Endothelial cell of umbilical vein (primary cell): ENCODE data around the gene MARCKSL1. TPM values are rescaled to one million over a fixed set of nuclear protein-coding genes. Genes with fewer than 3 reads are reported as not detected.

Experiments used
- BruUV-seq: library from RNA; stranded (reverse); fragments of 400-500 nt; replicated peaks from 2 replicates; lab custom pipeline; 2021; lab: Mats Ljungman, UMichigan
- CTCF ChIA-PET: fragments of 300-600, 350-600 bp; sonication (Branson Sonifier 250); formaldehyde crosslinking; loops from one replicate; lab custom pipeline; 2021; ENCODE audit warnings: antibody characterized with exemption, inconsistent platforms; lab: Charles Lee
- POLR2A ChIA-PET: fragments of 300-600, 350-600 bp; sonication (Branson Sonifier 250); formaldehyde crosslinking; loops from one replicate; lab custom pipeline; 2021; ENCODE audit warnings: antibody characterized with exemption, inconsistent platforms; lab: Charles Lee
- DNase-seq: peaks from one replicate; pipeline ENCODE4 v3.0.0-alpha.2; 2011; ENCODE audit warnings: low read depth, low spot score
- FAIRE-seq: peaks from 2 replicates; lab custom pipeline; 2011; peaks lifted over from hg19 to GRCh38; lab: Jason Lieb, UNC
- H2AFZ ChIP-seq: 2 replicates; pipeline ENCODE4 v1.6.0; 2012; ENCODE audit warnings: low read depth, low read length, control low read depth, inconsistent platforms
- H3K27ac ChIP-seq: 2 replicates; pipeline ENCODE4 v1.5.1; 2011; ENCODE audit warnings: low read depth, mild to moderate bottlenecking, control low read depth, low read length, moderate library complexity; ENCODE audit not compliant: insufficient read depth
- H3K27me3 ChIP-seq, 2 experiments: 2 replicates each; pipeline versions ENCODE4 v1.6.0 to v1.6.1; 2011; ENCODE audit warnings: low read length in 2 of 2, mixed read lengths in 1 of 2; ENCODE audit not compliant: control insufficient read depth in 2 of 2, insufficient read depth in 2 of 2
- H3K36me3 ChIP-seq, 2 experiments: 2 replicates in 1 of 2; 3 replicates in 1 of 2; pipeline ENCODE4 v1.5.1; 2011; ENCODE audit warnings: low read length in 2 of 2, mild to moderate bottlenecking in 1 of 2, moderate library complexity in 1 of 2; ENCODE audit not compliant: control insufficient read depth in 2 of 2, insufficient read depth in 2 of 2; ENCODE audit errors: extremely low read depth in 1 of 2
- H3K4me1 ChIP-seq: 3 replicates; pipeline ENCODE4 v1.5.1; 2011; ENCODE audit warnings: mild to moderate bottlenecking, low read length; ENCODE audit not compliant: control insufficient read depth, insufficient read depth; ENCODE audit errors: extremely low read depth
- H3K4me2 ChIP-seq: 2 replicates; pipeline ENCODE4 v1.6.1; 2011; ENCODE audit warnings: low read length, control low read depth, mixed read lengths; ENCODE audit not compliant: insufficient read depth
- H3K4me3 ChIP-seq, 3 experiments: fragments of 200-600 bp in 1 of 3; sonication (generic), shearing (Covaris generic) in 1 of 3; replicated peaks in 1 of 3; 2 replicates each; pipeline ENCODE4 v1.5.1; 2011 to 2016; ENCODE audit warnings: control low read depth in 3 of 3, low read length in 3 of 3, mild to moderate bottlenecking in 2 of 3, inconsistent platforms in 1 of 3, low read depth in 1 of 3, moderate library complexity in 1 of 3; ENCODE audit not compliant: insufficient read depth in 1 of 3
- H3K79me2 ChIP-seq: 2 replicates; pipeline ENCODE4 v1.6.0; 2012; ENCODE audit warnings: low read length, inconsistent platforms; ENCODE audit not compliant: control insufficient read depth, insufficient read depth
- H3K9ac ChIP-seq: replicated peaks from 2 replicates; pipeline ENCODE3; 2011; ENCODE audit warnings: low read length, control low read depth; ENCODE audit not compliant: insufficient read depth; ENCODE audit errors: extremely low read depth
- H3K9me1 ChIP-seq: replicated peaks from 3 replicates; pipeline ENCODE4 v1.6.0; 2011; ENCODE audit warnings: mild to moderate bottlenecking, low read length; ENCODE audit not compliant: control insufficient read depth, insufficient read depth; ENCODE audit errors: extremely low read depth
- H3K9me3 ChIP-seq: replicated peaks from 2 replicates; pipeline ENCODE4 v1.5.1; 2012; ENCODE audit warnings: low read length, inconsistent platforms; ENCODE audit not compliant: control insufficient read depth, insufficient read depth
- H4K20me1 ChIP-seq: replicated peaks from 2 replicates; pipeline ENCODE3; 2011; ENCODE audit warnings: mild to moderate bottlenecking, low read length; ENCODE audit not compliant: control insufficient read depth, insufficient read depth; ENCODE audit errors: extremely low read depth
- EZH2 ChIP-seq: IDR thresholded peaks from 2 replicates; pipeline ENCODE4 v1.6.1; 2012; ENCODE audit warnings: borderline replicate concordance, low read depth, mild to moderate bottlenecking, moderate library complexity, low read length, inconsistent platforms; ENCODE audit not compliant: severe bottlenecking
- FOS ChIP-seq: IDR thresholded peaks from 2 replicates; pipeline ENCODE4 v1.6.1; 2011; ENCODE audit warnings: mild to moderate bottlenecking, low read length, moderate library complexity, borderline replicate concordance; ENCODE audit not compliant: insufficient read depth
- GATA2 ChIP-seq: IDR thresholded peaks from 2 replicates; pipeline ENCODE4 v1.7.0; 2011; ENCODE audit warnings: low read depth, mild to moderate bottlenecking, moderate library complexity, mixed read lengths, low read length; ENCODE audit not compliant: insufficient read length, insufficient read depth
- JUN ChIP-seq: IDR thresholded peaks from 2 replicates; pipeline ENCODE4 v1.6.1; 2011; ENCODE audit warnings: borderline replicate concordance, low read depth; ENCODE audit not compliant: insufficient read length, insufficient read depth
- MYC ChIP-seq: IDR thresholded peaks from one replicate; pipeline ENCODE4 v1.6.1; 2011; ENCODE audit warnings: mild to moderate bottlenecking, low read depth, low read length
- POLR2A ChIP-seq: IDR thresholded peaks from 2 replicates; pipeline ENCODE4 v1.6.1; 2012; ENCODE audit warnings: low read depth, mild to moderate bottlenecking, control low read depth, low read length
- POLR2AphosphoS5 ChIP-seq: IDR thresholded peaks from 2 replicates; pipeline ENCODE4 v1.6.1; 2012; ENCODE audit warnings: low read depth, mild to moderate bottlenecking, control low read depth, low read length, moderate library complexity; ENCODE audit not compliant: insufficient read depth
- dilution Hi-C: fragments of 300-500 bp; cut with MboI; formaldehyde crosslinking; loops from one replicate; pipeline ENCODE4 v1.15.0; 2019; ENCODE audit warnings: low sequenced_read_pairs; ENCODE audit not compliant: extremely low pct_ligation_motif_present
- intact Hi-C: fragments of 100-400 bp; cut with micrococcal nuclease; formaldehyde crosslinking; loops from one replicate; pipeline ENCODE4 v1.10.0; 2022
- polyA plus RNA-seq, 4 experiments: library from polyadenylated mRNA; depleted of rRNA in 3 of 4; stranded (reverse) in 3 of 4; unstranded in 1 of 4; fragments of >200 nt; gene quantifications; 2 replicates each; pipeline versions ENCODE4 v1.2.1 to v1.2.3, GENCODE V29; 2011 to 2012; ENCODE audit warnings: missing spikeins in 1 of 4
- total RNA-seq: library from RNA; stranded (reverse); gene quantifications from 2 replicates; pipeline ENCODE4 v1.2.3, GENCODE V29; 2021
- TF ChIP-seq, protein P1 (sequence below): IDR thresholded peaks from 2 replicates; pipeline ENCODE4 v1.6.1; 2011; ENCODE audit not compliant: insufficient read depth, insufficient read length
- TF ChIP-seq, protein P2 (sequence below), 2 donors: IDR thresholded peaks; 1 replicate in 1 of 2; 2 replicates in 1 of 2; pipeline ENCODE4 v1.5.1; 2011; ENCODE audit warnings: low read length in 2 of 2, mild to moderate bottlenecking in 2 of 2, moderate library complexity in 2 of 2, control low read depth in 1 of 2, inconsistent platforms in 1 of 2, low read depth in 1 of 2; ENCODE audit not compliant: insufficient read depth in 1 of 2; ENCODE audit errors: extremely low read depth in 1 of 2

Gene MARCKSL1
- total and polyA plus RNA-seq, 2 donors (not counting 3 experiments of a cell fraction or from before 2014, with no cell fraction given), result 265 to 318 TPM

DNA sequence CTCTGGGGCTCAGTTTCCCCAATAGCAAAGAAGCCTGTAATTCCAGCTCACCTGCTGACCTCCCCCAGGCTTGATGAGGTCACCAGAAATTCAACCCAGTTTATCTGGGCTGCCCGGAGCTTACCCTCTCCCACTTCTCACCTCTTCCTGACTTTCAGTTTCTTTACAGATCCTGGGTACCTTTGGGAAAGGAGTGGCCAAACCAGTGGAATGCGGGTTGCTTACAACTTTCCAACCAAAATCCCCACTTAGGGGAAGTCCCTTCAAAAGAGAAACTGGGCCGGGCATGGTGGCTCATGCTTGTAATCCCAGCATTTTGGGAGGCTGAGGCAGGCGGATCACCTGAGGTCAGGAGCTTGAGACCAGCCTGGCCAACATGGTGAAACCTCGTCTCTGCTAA lies 5.9 kb upstream of the MARCKSL1 start:
- no peak overlapping the region for H3K27ac ChIP-seq
- FAIRE-seq, result no peak
- no peak overlapping the region for H3K4me2 ChIP-seq
- DNase-seq, result no peak
- H3K9me1 ChIP-seq, result no peaks in the 10 kb centered on the region
- no peaks in the 10 kb centered on the region for H4K20me1 ChIP-seq
- BruUV-seq, result no TSS peak
- H3K9me3 ChIP-seq, result no peaks in the 10 kb centered on the region
- POLR2A ChIA-PET, result interaction anchor here (0.8 to 1.0 kb wide), 2 partner anchors 9 to 101 kb away, joined by 3 read pairs; no protein-coding TSS in a partner anchor
- no peak overlapping the region for H2AFZ ChIP-seq
- no peaks in the 10 kb centered on the region for H3K27me3 ChIP-seq
- TF ChIP-seq POLR2A, result no peak
- no peak for TF ChIP-seq FOS
- H3K4me3 ChIP-seq, result no peak overlapping the region
- no peaks in the 10 kb centered on the region for H3K36me3 ChIP-seq
- CTCF ChIA-PET, result interaction anchor here (1.4 kb wide), 1 partner anchor 20 kb away, joined by 3 read pairs; the partner anchor contains the start of genes FAM229A and TSSK3
- no peaks in the 10 kb centered on the region for H3K79me2 ChIP-seq
- intact Hi-C loops, result no loop called here
- dilution Hi-C loops, result no loop called here
- H3K9ac ChIP-seq, result no peak overlapping the region
- H3K4me1 ChIP-seq, result peaks cover 3% of the 10 kb centered on the region

DNA sequence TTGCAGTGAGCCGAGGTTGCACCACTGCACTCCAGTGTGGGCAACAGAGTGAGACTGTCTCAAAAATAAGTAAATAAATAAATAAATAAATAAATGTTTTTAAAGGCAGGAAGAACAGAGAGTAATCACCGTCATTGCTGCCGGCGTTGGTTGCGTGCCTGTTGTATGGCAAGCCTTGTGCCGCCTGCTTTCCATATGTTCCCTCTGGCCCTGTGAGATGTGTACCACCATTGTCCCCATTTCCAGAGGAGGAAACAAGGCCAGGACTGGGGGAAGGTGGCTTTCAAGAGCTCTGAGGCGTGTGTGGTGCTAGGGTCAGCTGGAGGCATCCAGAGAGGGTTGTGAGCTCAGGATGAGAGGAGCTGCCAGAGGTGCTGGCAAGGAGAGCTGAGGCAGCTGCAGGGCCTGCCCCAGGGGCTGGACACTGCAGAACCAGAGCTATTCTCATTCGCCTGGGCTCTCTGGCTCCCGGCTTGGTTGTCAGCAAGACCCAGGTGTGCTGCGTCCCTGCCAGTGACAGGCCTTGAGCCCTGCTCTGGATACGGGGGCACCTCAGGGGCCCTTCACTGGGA lies 5.2 kb upstream of the MARCKSL1 start:
- no peaks in the 10 kb centered on the region for H3K27me3 ChIP-seq
- intact Hi-C loops, result no loop called here
- H3K36me3 ChIP-seq, result no peaks in the 10 kb centered on the region
- H3K79me2 ChIP-seq, result no peaks in the 10 kb centered on the region
- H3K27ac ChIP-seq, result no peak overlapping the region
- H3K4me3 ChIP-seq, result no peak overlapping the region
- no peaks in the 10 kb centered on the region for H3K9me3 ChIP-seq
- CTCF ChIA-PET, result interaction anchor here (1.4 kb wide), 1 partner anchor 21 kb away, joined by 3 read pairs; the partner anchor contains the start of genes FAM229A and TSSK3
- no peak overlapping the region for H2AFZ ChIP-seq
- no peaks in the 10 kb centered on the region for H4K20me1 ChIP-seq
- no peak overlapping the region for H3K9ac ChIP-seq
- H3K9me1 ChIP-seq, result no peaks in the 10 kb centered on the region
- dilution Hi-C loops, result no loop called here
- peaks cover 3% of the 10 kb centered on the region for H3K4me1 ChIP-seq
- no peak overlapping the region for H3K4me2 ChIP-seq
- DNase-seq, result no peak
- BruUV-seq, result no TSS peak
- no peak for FAIRE-seq
- POLR2A ChIA-PET, result interaction anchor here (0.8 to 1.0 kb wide), 2 partner anchors 10 to 100 kb away, joined by 3 read pairs; no protein-coding TSS in a partner anchor
- TF ChIP-seq POLR2AphosphoS5, result no peak
- no peak for TF ChIP-seq POLR2A
- no peak for TF ChIP-seq MYC
- TF ChIP-seq JUN, result no peak
- TF ChIP-seq, protein P1, sequence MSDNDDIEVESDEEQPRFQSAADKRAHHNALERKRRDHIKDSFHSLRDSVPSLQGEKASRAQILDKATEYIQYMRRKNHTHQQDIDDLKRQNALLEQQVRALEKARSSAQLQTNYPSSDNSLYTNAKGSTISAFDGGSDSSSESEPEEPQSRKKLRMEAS, result no peak
- no peak for TF ChIP-seq FOS
- TF ChIP-seq, protein P2, sequence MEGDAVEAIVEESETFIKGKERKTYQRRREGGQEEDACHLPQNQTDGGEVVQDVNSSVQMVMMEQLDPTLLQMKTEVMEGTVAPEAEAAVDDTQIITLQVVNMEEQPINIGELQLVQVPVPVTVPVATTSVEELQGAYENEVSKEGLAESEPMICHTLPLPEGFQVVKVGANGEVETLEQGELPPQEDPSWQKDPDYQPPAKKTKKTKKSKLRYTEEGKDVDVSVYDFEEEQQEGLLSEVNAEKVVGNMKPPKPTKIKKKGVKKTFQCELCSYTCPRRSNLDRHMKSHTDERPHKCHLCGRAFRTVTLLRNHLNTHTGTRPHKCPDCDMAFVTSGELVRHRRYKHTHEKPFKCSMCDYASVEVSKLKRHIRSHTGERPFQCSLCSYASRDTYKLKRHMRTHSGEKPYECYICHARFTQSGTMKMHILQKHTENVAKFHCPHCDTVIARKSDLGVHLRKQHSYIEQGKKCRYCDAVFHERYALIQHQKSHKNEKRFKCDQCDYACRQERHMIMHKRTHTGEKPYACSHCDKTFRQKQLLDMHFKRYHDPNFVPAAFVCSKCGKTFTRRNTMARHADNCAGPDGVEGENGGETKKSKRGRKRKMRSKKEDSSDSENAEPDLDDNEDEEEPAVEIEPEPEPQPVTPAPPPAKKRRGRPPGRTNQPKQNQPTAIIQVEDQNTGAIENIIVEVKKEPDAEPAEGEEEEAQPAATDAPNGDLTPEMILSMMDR (IDR thresholded peaks at IDR 0.05; ENCODE audit: extremely low read depth in 1 of 2, insufficient read depth in 1 of 2, low read depth in 1 of 2, low read length in 2 of 2), result no peak
- no peak for TF ChIP-seq EZH2
- TF ChIP-seq GATA2, result no peak
